B cell (primary cell): ENCODE data around the gene OTOF.

Experiments used
- CTCF ChIP-seq: fragments of 200-600 bp; IDR thresholded peaks from one replicate; pipeline ENCODE4 v1.8.0; 2022; ENCODE audit warnings: antibody characterized with exemption, mild to moderate bottlenecking
- EZH2 ChIP-seq: IDR thresholded peaks from 2 replicates; pipeline ENCODE4 v1.6.1; 2012; ENCODE audit warnings: borderline replicate concordance, low read depth, mild to moderate bottlenecking, moderate library complexity, low read length; ENCODE audit not compliant: insufficient read depth, poor library complexity, severe bottlenecking

DNA sequence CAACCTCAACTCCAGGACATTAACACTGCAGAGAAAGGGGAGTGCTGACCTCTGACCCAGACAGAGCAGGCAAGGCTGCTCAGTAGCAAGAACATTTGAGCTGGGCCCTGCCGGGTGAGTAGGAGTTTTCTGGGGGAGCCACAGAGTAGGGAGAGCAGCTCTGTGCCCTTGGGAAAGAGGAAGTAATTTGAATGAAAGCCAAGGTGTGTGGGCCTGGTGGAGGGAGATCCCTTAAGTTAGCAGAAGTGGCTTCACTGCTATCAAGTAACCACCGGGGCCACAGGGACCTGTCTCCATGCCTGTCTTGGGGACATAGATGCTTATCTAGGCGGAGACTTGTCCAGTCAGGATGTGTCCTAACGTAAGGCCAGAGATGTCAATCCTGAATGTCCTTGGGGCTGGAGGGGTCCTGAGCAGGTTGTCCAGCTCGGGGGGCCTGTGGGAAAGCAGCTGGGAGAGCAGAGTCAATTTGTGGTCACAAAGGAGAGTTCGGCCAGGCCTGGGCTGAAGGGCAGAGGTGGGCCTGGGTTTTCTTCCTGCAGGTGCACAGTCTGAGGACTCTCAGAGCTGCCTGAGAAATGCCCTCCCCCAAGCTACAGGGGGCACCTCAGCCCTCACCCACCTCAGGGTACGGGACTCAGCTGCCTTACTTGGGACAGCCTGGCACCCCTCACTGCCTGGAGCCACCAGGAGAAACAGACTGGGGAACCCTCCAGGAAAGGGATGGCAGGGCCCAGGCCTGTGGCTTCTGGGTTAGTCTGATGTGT is 15.0 kb upstream of the OTOF start:
- TF ChIP-seq CTCF (no peak), EZH2 (no peak)
